Measurements from ENCODE around the gene IDE. TPM values are rescaled to one million over a fixed set of nuclear protein-coding genes. Genes with fewer than 3 reads are reported as not detected.

IDE gene
- polyA plus RNA-seq, 3 donors, result 10.7 to 21.8 (median 15.6) TPM

GRCh38 chr10:92434385-92434784 lies 139.5 kb downstream of the IDE start:
- no peaks in the 10 kb centered on the region for H3K27me3 Mint-ChIP-seq (ENCODE audit: low read depth in 3 of 3)
- Histone ChIP-seq H3K4me2 (replicated peaks; ENCODE audit: extremely low read depth, low read length, poor library complexity, severe bottlenecking) (no peak overlapping the region), H2AFZ (ENCODE audit: insufficient read depth, low read depth, low read length, poor library complexity, severe bottlenecking) (no peak overlapping the region), H3K79me2 (ENCODE audit: insufficient read depth, low read length) (no peaks in the 10 kb centered on the region), H3K4me3 (replicated peaks in 1 of 3; ENCODE audit: low read depth in 2 of 3, low read length in 3 of 3) (no peak overlapping the region), H3K27me3 (ENCODE audit: control insufficient read depth in 2 of 2, insufficient read depth in 2 of 2, low read length in 2 of 2) (no peaks in the 10 kb centered on the region), H3K27ac (ENCODE audit: low read depth in 1 of 2, low read length in 2 of 2) (no peak overlapping the region), H3K4me1 (ENCODE audit: control insufficient read depth in 1 of 2, insufficient read depth in 2 of 2, low read length in 2 of 2) (peaks cover 0 to 6% of the 10 kb centered on the region in 2 donors), H3K9ac (ENCODE audit: insufficient read depth, low read length, poor library complexity, severe bottlenecking) (no peak overlapping the region), H4K20me1 (ENCODE audit: insufficient read depth, low read length) (no peaks in the 10 kb centered on the region), H3K36me3 (replicated peaks in 1 of 2; ENCODE audit: control insufficient read depth in 1 of 2, insufficient read depth in 2 of 2, low read length in 2 of 2) (no peaks in the 10 kb centered on the region), H3K9me3 (replicated peaks in 1 of 2; ENCODE audit: control insufficient read depth in 1 of 2, insufficient read depth in 1 of 2, low read length in 2 of 2) (no peaks in the 10 kb centered on the region)
- no peaks in the 10 kb centered on the region for H3K36me3 Mint-ChIP-seq
- intact Hi-C loops (cut with micrococcal nuclease), result loop anchor here in 1 of 2 donors (5.0 kb wide), 1 partner anchor 347 kb away; no protein-coding TSS in a partner anchor
- no peak overlapping the region for H3K4me3 Mint-ChIP-seq
- 92% methylated on average over 2 of the region's 4 CpGs for WGBS (ENCODE audit: insufficient coverage)
- DNase-seq, result no peak
- TF ChIP-seq CTCF (IDR thresholded peaks at IDR 0.05), result no peak
- no peak overlapping the region for H3K27ac Mint-ChIP-seq
- H3K9me3 Mint-ChIP-seq, result no peaks in the 10 kb centered on the region
- peaks cover 8% of the 10 kb centered on the region for H3K4me1 Mint-ChIP-seq

- TF ChIP-seq CTCF (IDR thresholded peaks at IDR 0.05), result no peak
- no peaks in the 10 kb centered on the region for H4K20me1 ChIP-seq (ENCODE audit: insufficient read depth, low read length)
- Mint-ChIP-seq H3K4me1 (peaks cover 8% of the 10 kb centered on the region), H3K9me3 (no peaks in the 10 kb centered on the region), H3K27me3 (ENCODE audit: low read depth in 3 of 3) (no peaks in the 10 kb centered on the region), H3K4me3 (no peak overlapping the region), H3K36me3 (no peaks in the 10 kb centered on the region), H3K27ac (no peak overlapping the region)
- peaks cover 0 to 6% of the 10 kb centered on the region in 2 donors for H3K4me1 ChIP-seq (ENCODE audit: control insufficient read depth in 1 of 2, insufficient read depth in 2 of 2, low read length in 2 of 2)
- H3K79me2 ChIP-seq (ENCODE audit: insufficient read depth, low read length), result no peaks in the 10 kb centered on the region
- H3K4me2 ChIP-seq (replicated peaks; ENCODE audit: extremely low read depth, low read length, poor library complexity, severe bottlenecking), result no peak overlapping the region
- 75% methylated on average over 3 of the region's 4 CpGs for WGBS (ENCODE audit: insufficient coverage)
- intact Hi-C loops (cut with micrococcal nuclease), result loop anchor here in 1 of 2 donors (5.0 kb wide), 1 partner anchor 345 kb away; no protein-coding TSS in a partner anchor
- no peak for DNase-seq
- H3K9ac ChIP-seq (ENCODE audit: insufficient read depth, low read length, poor library complexity, severe bottlenecking), result no peak overlapping the region
- H2AFZ ChIP-seq (ENCODE audit: insufficient read depth, low read depth, low read length, poor library complexity, severe bottlenecking), result no peak overlapping the region
- H3K27me3 ChIP-seq (ENCODE audit: control insufficient read depth in 2 of 2, insufficient read depth in 2 of 2, low read length in 2 of 2), result no peaks in the 10 kb centered on the region
- no peaks in the 10 kb centered on the region for H3K36me3 ChIP-seq (replicated peaks in 1 of 2; ENCODE audit: control insufficient read depth in 1 of 2, insufficient read depth in 2 of 2, low read length in 2 of 2)
- no peaks in the 10 kb centered on the region for H3K9me3 ChIP-seq (replicated peaks in 1 of 2; ENCODE audit: control insufficient read depth in 1 of 2, insufficient read depth in 1 of 2, low read length in 2 of 2)
- no peak overlapping the region for H3K27ac ChIP-seq (ENCODE audit: low read depth in 1 of 2, low read length in 2 of 2)
- no peak overlapping the region for H3K4me3 ChIP-seq (replicated peaks in 1 of 3; ENCODE audit: low read depth in 2 of 3, low read length in 3 of 3)
Observed at GRCh38 chr10:92432596-92432995, 141.3 kb downstream of the IDE start.

All from CD14-positive monocyte (primary cell).